GM12875 (cell line): ENCODE data around the gene GRM5.

Experiments used
- H3K4me3 ChIP-seq: one replicate; pipeline ENCODE4 v1.5.1; 2011; ENCODE audit warnings: low read depth, low read length, control low read depth
- TF ChIP-seq, protein P1 (sequence below): IDR thresholded peaks from 2 replicates; pipeline ENCODE4 v1.5.1; 2011; ENCODE audit warnings: low read depth, mild to moderate bottlenecking, control low read depth, inconsistent platforms, low read length, moderate library complexity, borderline replicate concordance; ENCODE audit not compliant: insufficient read depth

The GRM5 gene

DNA sequence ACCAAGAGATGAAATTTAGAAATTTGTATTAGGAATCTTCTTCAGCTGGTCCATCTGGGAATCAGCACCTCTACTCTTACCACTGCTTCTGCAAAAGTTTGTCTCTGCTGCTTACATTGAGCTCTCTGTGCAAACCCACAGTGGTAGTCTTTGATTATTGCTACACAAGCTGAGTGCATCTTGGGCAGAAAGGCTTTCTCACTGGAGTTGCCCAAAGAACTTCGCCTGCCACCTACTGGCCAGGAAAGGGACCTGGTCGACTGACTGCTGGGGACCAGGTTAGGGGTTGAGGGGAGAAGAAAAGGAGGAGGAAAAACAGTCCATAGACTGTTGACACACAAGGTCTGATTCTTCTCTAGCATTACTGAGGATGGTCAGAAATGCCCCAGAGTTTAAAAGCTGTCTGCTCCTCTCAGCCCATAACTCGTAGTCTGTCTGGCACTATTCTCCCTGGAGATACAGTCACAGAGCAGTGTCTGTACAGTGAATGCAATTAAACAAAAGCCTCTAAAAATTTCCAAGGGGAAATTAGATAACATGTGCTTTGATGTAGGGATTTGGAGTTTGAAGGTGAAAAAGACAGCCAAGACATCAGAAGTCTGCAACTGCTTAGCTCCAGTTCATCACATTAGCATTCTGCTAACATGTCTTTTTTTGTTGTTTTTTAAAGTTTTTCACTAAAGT is 513.3 kb downstream of the GRM5 start:
- H3K4me3 ChIP-seq = no peak overlapping the region

DNA sequence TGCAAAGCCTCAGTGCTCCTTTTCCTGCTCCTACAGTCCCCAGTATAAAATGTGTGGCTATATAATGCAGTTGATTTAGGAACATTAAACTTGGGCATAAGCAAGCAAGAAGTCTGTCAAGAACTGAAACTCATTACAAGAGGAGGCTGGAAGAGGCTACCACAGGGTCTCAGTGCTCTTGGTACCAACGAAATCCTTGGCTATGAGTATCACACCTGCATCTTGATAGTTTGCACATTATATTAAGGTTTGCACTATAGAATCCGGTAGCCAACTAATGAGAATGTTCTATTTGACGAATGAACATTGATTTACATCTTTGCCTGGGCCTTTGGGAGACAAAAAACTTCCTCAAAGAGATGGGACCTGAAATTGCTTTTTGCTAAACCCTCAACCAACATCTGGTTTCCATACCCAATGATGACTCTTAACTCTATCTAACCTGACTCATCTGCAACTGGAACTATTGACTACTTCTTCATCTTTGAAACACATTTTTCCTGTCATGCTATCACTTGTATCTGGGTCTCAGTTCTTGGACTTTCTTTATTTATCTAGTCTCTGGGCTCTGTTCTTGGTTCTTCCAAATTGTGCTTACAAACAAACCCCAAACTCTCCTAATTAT is 521.0 kb downstream of the GRM5 start:
- H3K4me3 ChIP-seq = no peak overlapping the region

More for the DNA sequence above, 513.3 kb downstream of the GRM5 start:
- TF ChIP-seq, protein P1, sequence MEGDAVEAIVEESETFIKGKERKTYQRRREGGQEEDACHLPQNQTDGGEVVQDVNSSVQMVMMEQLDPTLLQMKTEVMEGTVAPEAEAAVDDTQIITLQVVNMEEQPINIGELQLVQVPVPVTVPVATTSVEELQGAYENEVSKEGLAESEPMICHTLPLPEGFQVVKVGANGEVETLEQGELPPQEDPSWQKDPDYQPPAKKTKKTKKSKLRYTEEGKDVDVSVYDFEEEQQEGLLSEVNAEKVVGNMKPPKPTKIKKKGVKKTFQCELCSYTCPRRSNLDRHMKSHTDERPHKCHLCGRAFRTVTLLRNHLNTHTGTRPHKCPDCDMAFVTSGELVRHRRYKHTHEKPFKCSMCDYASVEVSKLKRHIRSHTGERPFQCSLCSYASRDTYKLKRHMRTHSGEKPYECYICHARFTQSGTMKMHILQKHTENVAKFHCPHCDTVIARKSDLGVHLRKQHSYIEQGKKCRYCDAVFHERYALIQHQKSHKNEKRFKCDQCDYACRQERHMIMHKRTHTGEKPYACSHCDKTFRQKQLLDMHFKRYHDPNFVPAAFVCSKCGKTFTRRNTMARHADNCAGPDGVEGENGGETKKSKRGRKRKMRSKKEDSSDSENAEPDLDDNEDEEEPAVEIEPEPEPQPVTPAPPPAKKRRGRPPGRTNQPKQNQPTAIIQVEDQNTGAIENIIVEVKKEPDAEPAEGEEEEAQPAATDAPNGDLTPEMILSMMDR = peak; percentile 87

DNA sequence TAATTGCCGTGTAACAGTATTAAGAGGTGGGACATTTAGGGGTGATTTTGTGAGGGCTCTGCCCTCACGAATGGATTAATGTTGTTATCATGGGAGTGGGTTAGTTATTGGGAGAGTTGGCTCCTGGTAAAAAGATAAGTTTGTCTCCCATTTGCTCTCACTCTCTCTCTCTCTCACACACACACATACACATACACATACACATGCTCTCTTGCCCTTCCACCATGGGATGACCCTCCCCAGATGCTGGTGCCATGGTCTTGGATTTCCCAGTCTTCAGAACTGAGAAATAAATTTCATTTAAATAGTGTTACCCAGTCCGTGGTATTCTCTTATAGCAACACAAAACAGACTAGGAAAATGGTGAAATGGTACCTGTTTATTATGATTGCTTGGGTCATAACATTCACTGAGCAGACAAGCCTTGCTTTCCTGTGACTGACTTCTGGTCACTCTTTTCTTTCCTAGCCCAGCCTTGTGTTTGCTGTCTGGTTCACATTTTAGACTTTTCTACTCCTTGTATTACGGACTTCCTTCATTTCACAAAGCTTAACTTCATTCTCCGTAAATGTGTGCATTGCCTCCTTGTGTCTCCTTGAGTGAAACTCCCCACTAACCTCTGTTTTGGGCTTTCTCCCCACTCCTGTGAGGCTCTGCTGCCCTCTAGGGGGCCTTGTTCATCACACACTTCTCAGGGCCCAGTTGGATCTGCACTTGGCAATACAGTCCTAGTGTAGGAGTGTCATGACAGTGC is 521.7 kb downstream of the GRM5 start:
- TF ChIP-seq, protein P1 = peak; percentile 88
- no peak overlapping the region for H3K4me3 ChIP-seq

More for the DNA sequence above, 521.0 kb downstream of the GRM5 start:
- TF ChIP-seq, protein P1 = no peak

DNA sequence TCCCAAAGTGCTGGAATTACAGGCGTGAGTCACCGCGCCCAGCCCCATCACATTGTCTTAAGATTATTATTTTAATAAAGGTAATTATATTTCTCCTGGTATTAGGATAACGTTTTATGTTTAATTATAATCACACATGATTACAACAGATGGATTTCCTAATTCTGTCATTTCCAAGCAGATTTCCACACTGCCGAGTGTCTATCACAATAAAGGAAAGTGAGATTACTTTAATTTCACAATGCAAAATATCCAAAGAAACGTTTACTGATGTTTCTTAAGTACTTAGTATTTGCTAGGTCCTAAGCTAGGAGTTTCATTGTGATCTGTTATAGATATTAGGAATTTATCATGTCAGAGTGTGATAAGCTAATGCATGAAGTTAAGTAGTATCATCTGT is 524.8 kb downstream of the GRM5 start:
- no peak overlapping the region for H3K4me3 ChIP-seq
- TF ChIP-seq, protein P1 = no peak

DNA sequence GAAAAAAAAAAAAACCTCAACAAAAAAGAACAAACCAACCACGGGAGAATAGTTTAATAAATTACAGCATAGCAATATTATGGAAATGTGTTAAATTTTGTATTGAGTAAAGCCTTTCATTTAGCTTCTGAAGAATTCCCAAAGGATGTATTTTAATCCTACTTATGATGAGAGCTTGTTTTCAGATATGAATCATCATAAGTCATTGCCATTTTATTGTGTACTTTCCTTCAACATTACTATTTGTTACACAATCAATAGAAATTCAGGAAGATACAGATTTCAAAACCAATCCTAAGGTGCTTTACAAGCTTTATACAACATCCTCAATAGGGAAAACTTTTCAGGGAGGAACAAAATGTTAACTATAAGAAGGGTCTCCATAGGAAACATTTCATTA is 527.7 kb downstream of the GRM5 start:
- no peak overlapping the region for H3K4me3 ChIP-seq
- TF ChIP-seq, protein P1 = no peak

DNA sequence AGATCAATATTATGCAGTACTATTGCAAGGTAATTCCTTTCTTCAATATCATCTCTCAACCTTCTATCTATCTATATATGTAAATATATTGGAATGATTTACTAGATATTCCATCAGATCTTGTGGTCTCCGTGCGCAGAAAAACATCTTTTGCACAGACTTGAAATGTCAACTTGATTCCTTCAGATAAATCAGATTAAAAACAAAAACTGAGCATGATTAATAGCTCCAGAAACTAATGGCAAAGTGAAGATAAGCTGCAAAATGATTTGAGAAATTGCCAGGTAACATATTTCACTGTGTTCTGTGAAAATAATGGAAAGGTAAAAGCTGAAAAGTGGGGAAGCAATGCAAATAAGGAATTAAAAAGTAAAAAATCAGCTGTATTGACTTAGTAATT is 528.2 kb downstream of the GRM5 start:
- TF ChIP-seq, protein P1 = no peak
- H3K4me3 ChIP-seq = no peak overlapping the region
